Nephron (organoid): ENCODE measurements around the gene GPRIN3.

Experiments
- H3K27ac Mint-ChIP-seq, 3 experiments: 2 replicates each; pipeline ENCODE4 v1.8.0; 2020; ENCODE audit warnings: mixed read lengths in 3 of 3, mild to moderate bottlenecking in 2 of 3, moderate library complexity in 1 of 3
- H3K27me3 Mint-ChIP-seq: 2 replicates; pipeline ENCODE4 v1.8.0; 2021; ENCODE audit warnings: low read depth, mild to moderate bottlenecking, moderate library complexity, mixed read lengths
- H3K36me3 Mint-ChIP-seq: 2 replicates; pipeline ENCODE4 v1.8.0; 2020; ENCODE audit warnings: low read depth, mixed read lengths
- H3K4me1 Mint-ChIP-seq: 2 replicates; pipeline ENCODE4 v1.8.0; 2020; ENCODE audit warnings: mixed read lengths
- H3K4me3 Mint-ChIP-seq, 3 experiments: 2 replicates each; pipeline ENCODE4 v1.8.0; 2020; ENCODE audit warnings: mild to moderate bottlenecking in 3 of 3, mixed read lengths in 3 of 3, moderate library complexity in 2 of 3
- H3K9me3 Mint-ChIP-seq: 2 replicates; pipeline ENCODE4 v1.8.0; 2020; ENCODE audit warnings: mixed read lengths
- TF ChIP-seq, protein P1 (sequence below), 3 experiments: fragments of 200-600 bp; sonication (generic); IDR thresholded peaks; one replicate each; pipeline ENCODE4 v1.5.0; 2021; ENCODE audit warnings: antibody characterized with exemption in 3 of 3; ENCODE audit not compliant: unreplicated experiment in 3 of 3

The GPRIN3 gene

DNA sequence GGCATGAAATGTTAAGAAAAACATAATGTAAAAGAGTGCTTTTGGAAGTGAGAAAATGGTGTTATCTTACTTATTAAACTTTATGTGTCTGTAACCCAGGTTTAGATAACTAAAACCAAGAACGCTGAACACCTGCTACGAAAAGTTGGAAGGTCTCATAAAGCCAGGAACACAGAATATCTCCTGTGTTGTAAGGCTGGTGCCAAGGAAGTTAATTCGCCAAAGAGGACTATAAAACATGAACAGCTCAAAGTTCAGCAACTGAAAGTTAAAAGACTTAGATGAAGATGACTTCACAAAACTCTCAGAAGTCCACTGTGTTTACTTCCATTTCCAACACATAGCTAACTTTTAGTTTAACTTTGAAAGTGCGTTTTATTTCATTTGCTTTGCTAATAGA is 54.3 kb downstream of the GPRIN3 start:
- no peak overlapping the region for H3K4me3 Mint-ChIP-seq
- H3K36me3 Mint-ChIP-seq: peaks cover 7% of the 10 kb centered on the region
- H3K27ac Mint-ChIP-seq: no peak overlapping the region
- peaks cover 3% of the 10 kb centered on the region for H3K27me3 Mint-ChIP-seq
- H3K4me1 Mint-ChIP-seq: peaks cover 6% of the 10 kb centered on the region
- H3K9me3 Mint-ChIP-seq: no peaks in the 10 kb centered on the region
- TF ChIP-seq, protein P1, sequence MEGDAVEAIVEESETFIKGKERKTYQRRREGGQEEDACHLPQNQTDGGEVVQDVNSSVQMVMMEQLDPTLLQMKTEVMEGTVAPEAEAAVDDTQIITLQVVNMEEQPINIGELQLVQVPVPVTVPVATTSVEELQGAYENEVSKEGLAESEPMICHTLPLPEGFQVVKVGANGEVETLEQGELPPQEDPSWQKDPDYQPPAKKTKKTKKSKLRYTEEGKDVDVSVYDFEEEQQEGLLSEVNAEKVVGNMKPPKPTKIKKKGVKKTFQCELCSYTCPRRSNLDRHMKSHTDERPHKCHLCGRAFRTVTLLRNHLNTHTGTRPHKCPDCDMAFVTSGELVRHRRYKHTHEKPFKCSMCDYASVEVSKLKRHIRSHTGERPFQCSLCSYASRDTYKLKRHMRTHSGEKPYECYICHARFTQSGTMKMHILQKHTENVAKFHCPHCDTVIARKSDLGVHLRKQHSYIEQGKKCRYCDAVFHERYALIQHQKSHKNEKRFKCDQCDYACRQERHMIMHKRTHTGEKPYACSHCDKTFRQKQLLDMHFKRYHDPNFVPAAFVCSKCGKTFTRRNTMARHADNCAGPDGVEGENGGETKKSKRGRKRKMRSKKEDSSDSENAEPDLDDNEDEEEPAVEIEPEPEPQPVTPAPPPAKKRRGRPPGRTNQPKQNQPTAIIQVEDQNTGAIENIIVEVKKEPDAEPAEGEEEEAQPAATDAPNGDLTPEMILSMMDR (IDR thresholded peaks at IDR 0.05; ENCODE audit: unreplicated experiment in 3 of 3): no peak

DNA sequence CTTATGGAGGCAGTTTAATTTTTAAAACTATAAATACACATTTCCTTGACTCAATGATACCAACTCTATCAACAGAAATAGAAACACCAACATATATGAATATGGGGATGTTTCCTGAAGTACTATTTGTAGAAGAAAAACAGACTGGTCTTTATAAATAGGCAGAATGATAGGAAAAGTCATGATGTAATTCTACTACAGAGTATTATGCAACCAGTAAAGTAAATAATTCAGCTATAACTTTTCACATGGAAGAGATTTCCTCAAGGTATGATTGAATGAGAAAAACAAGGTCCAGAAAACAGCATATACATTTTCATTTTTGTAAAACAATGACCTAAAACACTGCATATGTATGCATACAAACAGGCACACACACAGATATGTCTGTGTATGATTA is 56.2 kb downstream of the GPRIN3 start:
- no peaks in the 10 kb centered on the region for H3K9me3 Mint-ChIP-seq
- H3K4me1 Mint-ChIP-seq: no peaks in the 10 kb centered on the region
- no peak overlapping the region for H3K27ac Mint-ChIP-seq
- no peak overlapping the region for H3K4me3 Mint-ChIP-seq
- H3K36me3 Mint-ChIP-seq: peaks cover 13% of the 10 kb centered on the region
- H3K27me3 Mint-ChIP-seq: peaks cover 3% of the 10 kb centered on the region
- TF ChIP-seq, protein P1 (IDR thresholded peaks at IDR 0.05; ENCODE audit: unreplicated experiment in 3 of 3): no peak

DNA sequence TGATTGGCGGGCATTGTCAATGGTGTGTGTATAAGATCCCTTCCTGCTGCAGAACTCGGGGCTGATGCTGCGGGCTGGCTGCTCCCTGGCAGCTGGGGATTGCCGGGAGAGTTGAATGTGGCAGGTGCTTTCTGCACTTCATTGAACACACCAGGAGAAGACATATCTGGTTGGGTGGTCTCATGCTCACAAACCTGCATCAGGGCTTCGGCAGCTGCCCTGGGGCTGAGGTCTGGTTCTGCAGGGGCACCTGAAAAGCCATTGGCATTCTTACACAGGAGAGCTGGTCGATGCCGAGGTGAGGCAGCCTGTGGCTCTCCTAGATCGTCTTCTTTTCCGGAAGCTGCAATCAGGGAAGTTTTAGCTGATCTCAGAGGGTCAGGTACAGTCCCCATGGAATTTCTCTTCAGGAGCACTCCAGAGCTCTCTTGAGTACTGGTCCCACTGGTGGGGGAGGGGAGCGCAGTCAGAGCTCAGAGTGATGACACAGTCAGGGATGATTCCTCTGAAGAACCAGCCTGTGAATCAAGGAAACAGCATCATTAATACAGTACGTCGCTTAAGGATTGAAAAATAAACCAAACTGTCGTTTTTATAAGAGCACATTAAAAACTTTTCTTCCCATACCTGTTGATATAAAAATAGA is 57.8 kb downstream of the GPRIN3 start:
- Mint-ChIP-seq H3K27me3 (peaks cover 2% of the 10 kb centered on the region), H3K9me3 (no peaks in the 10 kb centered on the region), H3K36me3 (peaks cover 13% of the 10 kb centered on the region), H3K27ac (no peak overlapping the region), H3K4me3 (no peak overlapping the region), H3K4me1 (no peaks in the 10 kb centered on the region)
- TF ChIP-seq, protein P1 (IDR thresholded peaks at IDR 0.05; ENCODE audit: unreplicated experiment in 3 of 3): no peak

DNA sequence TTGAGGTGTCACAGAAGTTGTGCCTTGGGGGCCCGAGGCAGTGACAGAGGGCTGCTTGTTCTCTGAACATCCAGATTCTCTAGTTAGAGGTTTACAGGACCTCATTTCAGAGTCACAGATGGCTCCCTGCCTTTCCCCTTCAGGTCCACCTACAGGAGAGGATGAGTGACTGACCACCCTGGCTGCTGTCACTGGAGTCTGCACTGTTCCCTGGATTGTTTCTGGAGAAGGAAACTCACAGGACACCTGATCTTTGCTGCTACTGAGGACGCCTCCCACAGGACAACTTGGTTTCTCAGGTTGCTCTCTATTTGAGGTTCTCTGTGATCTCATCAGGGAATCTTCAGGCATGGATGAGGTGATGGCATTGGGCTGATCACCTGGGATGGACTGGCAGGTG is 58.3 kb downstream of the GPRIN3 start:
- Mint-ChIP-seq H3K27me3 (no peaks in the 10 kb centered on the region), H3K9me3 (no peaks in the 10 kb centered on the region), H3K27ac (no peak overlapping the region), H3K36me3 (peaks cover 13% of the 10 kb centered on the region), H3K4me1 (no peaks in the 10 kb centered on the region), H3K4me3 (no peak overlapping the region)
- TF ChIP-seq, protein P1 (IDR thresholded peaks at IDR 0.05; ENCODE audit: unreplicated experiment in 3 of 3): no peak

DNA sequence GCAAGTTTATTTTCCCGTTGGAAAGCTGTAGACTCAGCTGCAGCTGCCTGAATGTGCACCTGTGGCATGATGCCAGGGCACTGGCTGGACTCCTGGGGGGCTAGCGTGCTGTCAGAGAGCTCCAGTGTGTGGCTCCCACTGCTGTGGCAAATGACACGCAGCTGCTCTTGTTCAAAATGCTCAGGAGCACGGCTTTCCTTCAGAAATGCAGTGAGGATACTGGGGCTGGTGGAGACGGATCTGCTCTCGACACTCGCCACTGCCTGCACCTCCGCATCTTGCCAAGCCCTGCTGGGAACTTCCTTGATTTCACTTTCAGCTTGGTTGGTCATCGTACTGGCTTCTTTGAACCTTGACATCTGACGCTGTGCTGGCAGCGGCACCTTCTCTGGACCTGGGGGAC is 58.7 kb downstream of the GPRIN3 start:
- Mint-ChIP-seq H3K27ac (no peak overlapping the region), H3K36me3 (peaks cover 13% of the 10 kb centered on the region), H3K9me3 (no peaks in the 10 kb centered on the region), H3K27me3 (no peaks in the 10 kb centered on the region), H3K4me3 (no peak overlapping the region), H3K4me1 (peaks cover 1% of the 10 kb centered on the region)
- TF ChIP-seq, protein P1 (IDR thresholded peaks at IDR 0.05; ENCODE audit: unreplicated experiment in 3 of 3): no peak

DNA sequence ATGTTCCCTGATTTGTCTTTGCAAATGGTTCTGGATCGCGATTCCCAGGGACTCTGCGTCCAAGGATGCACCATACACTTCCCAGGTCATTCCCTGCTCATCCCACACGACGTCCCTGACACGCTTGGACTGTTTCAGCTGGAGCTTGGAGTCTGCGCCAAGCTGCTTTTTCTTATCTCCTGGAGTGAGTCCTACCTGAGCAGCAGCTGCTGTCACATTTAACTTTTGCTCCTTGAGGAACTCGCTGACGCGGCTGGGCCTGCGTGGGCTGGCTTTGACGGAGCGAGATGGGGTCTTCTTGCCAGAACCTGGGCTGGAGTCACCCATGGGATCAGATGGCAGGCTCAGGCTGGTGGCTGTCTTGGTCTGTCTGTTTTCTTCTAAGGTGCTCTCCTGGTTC is 59.6 kb downstream of the GPRIN3 start:
- H3K9me3 Mint-ChIP-seq: no peaks in the 10 kb centered on the region
- peaks cover 11% of the 10 kb centered on the region for H3K4me1 Mint-ChIP-seq
- H3K27ac Mint-ChIP-seq: no peak overlapping the region
- H3K27me3 Mint-ChIP-seq: no peaks in the 10 kb centered on the region
- no peak overlapping the region for H3K4me3 Mint-ChIP-seq
- TF ChIP-seq, protein P1 (IDR thresholded peaks at IDR 0.05; ENCODE audit: unreplicated experiment in 3 of 3): no peak
- peaks cover 13% of the 10 kb centered on the region for H3K36me3 Mint-ChIP-seq
